DND-41 (cell line): ENCODE measurements around the gene ESPL1.

ENCODE experiments used
- ATAC-seq: fragments of 200-7000 bp; cut with Tn5 transposase; 3 replicates; pipeline ENCODE4 v1.9.1; 2021; ENCODE audit warnings: low read depth; ENCODE audit not compliant: insufficient read depth
- DNase-seq: peaks from one replicate; pipeline ENCODE4 v3.0.0-alpha.2; 2020
- H2AFZ ChIP-seq: 2 replicates; pipeline ENCODE4 v1.6.0; 2012; ENCODE audit warnings: low read depth, low read length
- H3K27ac ChIP-seq: 2 replicates; pipeline ENCODE4 v1.5.1; 2012; ENCODE audit warnings: low read length, inconsistent platforms
- H3K27me3 ChIP-seq: fragments of 200-600 bp; sonication (generic); 2 replicates; pipeline ENCODE4 v1.6.0; 2012; ENCODE audit warnings: low read length, mild to moderate bottlenecking, inconsistent platforms; ENCODE audit not compliant: insufficient read depth, poor library complexity
- H3K36me3 ChIP-seq: 2 replicates; pipeline ENCODE4 v1.5.1; 2012; ENCODE audit warnings: low read length, inconsistent platforms; ENCODE audit not compliant: insufficient read depth
- H3K4me1 ChIP-seq: 2 replicates; pipeline ENCODE4 v1.5.1; 2012; ENCODE audit warnings: mild to moderate bottlenecking, low read length; ENCODE audit not compliant: insufficient read depth
- H3K4me2 ChIP-seq: 2 replicates; pipeline ENCODE4 v1.6.0; 2012; ENCODE audit warnings: mild to moderate bottlenecking, moderate library complexity, low read length, inconsistent platforms; ENCODE audit not compliant: insufficient read depth
- H3K4me3 ChIP-seq, 2 experiments: fragments of 200-600 bp in 1 of 2; shearing (Covaris generic) in 1 of 2; 2 replicates each; pipeline ENCODE4 v1.5.1; 2012 to 2016; ENCODE audit warnings: inconsistent platforms in 2 of 2, low read length in 2 of 2, mild to moderate bottlenecking in 2 of 2, low read depth in 1 of 2, moderate library complexity in 1 of 2
- H3K79me2 ChIP-seq: 2 replicates; pipeline ENCODE4 v1.6.0; 2012; ENCODE audit warnings: low read length, inconsistent platforms; ENCODE audit not compliant: insufficient read depth
- H3K9ac ChIP-seq: 2 replicates; pipeline ENCODE4 v1.6.0; 2012; ENCODE audit warnings: low read depth, mild to moderate bottlenecking, inconsistent platforms, low read length, moderate library complexity
- H3K9me3 ChIP-seq: 2 replicates; pipeline ENCODE4 v1.5.1; 2012; ENCODE audit warnings: low read length, moderate library complexity, mild to moderate bottlenecking, inconsistent platforms; ENCODE audit not compliant: insufficient read depth, severe bottlenecking
- H4K20me1 ChIP-seq: 2 replicates; pipeline ENCODE4 v1.6.0; 2012; ENCODE audit warnings: low read length; ENCODE audit not compliant: insufficient read depth
- CTCF ChIP-seq: IDR thresholded peaks from 2 replicates; pipeline ENCODE4 v1.5.1; 2012; ENCODE audit warnings: borderline replicate concordance, low read length, moderate library complexity, mild to moderate bottlenecking; ENCODE audit not compliant: poor library complexity, severe bottlenecking; ENCODE audit errors: extremely low read depth
- EZH2 ChIP-seq: IDR thresholded peaks from 3 replicates; pipeline ENCODE4 v1.6.1; 2012; ENCODE audit warnings: borderline replicate concordance, low read depth, mild to moderate bottlenecking, moderate library complexity, low read length, inconsistent platforms; ENCODE audit not compliant: severe bottlenecking

Gene ESPL1

GRCh38 chr12:53232646-53233461 lies 35.2 kb upstream of the ESPL1 start:
- DNase-seq (peak; percentile 39), ATAC-seq (peak; percentile 47)
- Histone ChIP-seq H3K36me3 (no peaks in the 10 kb centered on the region), H3K4me1 (peaks cover 26% of the 10 kb centered on the region), H3K9ac (peak overlapping the region; percentile 40), H2AFZ (peak overlapping the region; percentile 62), H4K20me1 (no peaks in the 10 kb centered on the region), H3K27me3 (no peaks in the 10 kb centered on the region), H3K4me2 (peak overlapping the region; percentile 91), H3K79me2 (no peaks in the 10 kb centered on the region), H3K27ac (no peak overlapping the region), H3K9me3 (no peaks in the 10 kb centered on the region), H3K4me3 (peak overlapping the region; percentile 6 to 58; a peak in 3 of 4 replicates)
- TF ChIP-seq EZH2 (no peak), CTCF (no peak)

GRCh38 chr12:53233671-53234121 lies 34.4 kb upstream of the ESPL1 start:
- TF ChIP-seq CTCF (no peak), EZH2 (no peak)
- Histone ChIP-seq H3K27ac (no peak overlapping the region), H3K4me2 (peak overlapping the region; percentile 91), H4K20me1 (no peaks in the 10 kb centered on the region), H3K9me3 (no peaks in the 10 kb centered on the region), H3K79me2 (no peaks in the 10 kb centered on the region), H3K36me3 (no peaks in the 10 kb centered on the region), H3K4me1 (peaks cover 26% of the 10 kb centered on the region), H3K4me3 (no peak overlapping the region), H3K27me3 (no peaks in the 10 kb centered on the region), H2AFZ (no peak overlapping the region), H3K9ac (0 out of 2 replicates have a peak overlapping the region, but pooled peaks have one; percentile 40)
- DNase-seq (no peak), ATAC-seq (no peak)

- TF ChIP-seq CTCF (no peak), EZH2 (no peak)
- no peak for DNase-seq
- Histone ChIP-seq H3K79me2 (no peaks in the 10 kb centered on the region), H3K9ac (no peak overlapping the region), H3K4me1 (peaks cover 26% of the 10 kb centered on the region), H3K4me2 (no peak overlapping the region), H4K20me1 (no peaks in the 10 kb centered on the region), H3K27me3 (no peaks in the 10 kb centered on the region), H3K36me3 (no peaks in the 10 kb centered on the region), H3K9me3 (no peaks in the 10 kb centered on the region), H2AFZ (no peak overlapping the region), H3K4me3 (no peak overlapping the region), H3K27ac (no peak overlapping the region)
- no peak for ATAC-seq
Observed at GRCh38 chr12:53234271-53234914, 33.7 kb upstream of the ESPL1 start.
